ENCODE measurements around the gene SARS1.
A peak's percentile ranks its signal among the peaks of the same experiment; 100 is the strongest.

SARS1 gene

GRCh38 chr1:109263597-109264378 lies 50.1 kb downstream of the SARS1 start:
- DNase-seq: peak; percentile 59

GRCh38 chr1:109264379-109264755 lies 50.6 kb downstream of the SARS1 start:
- DNase-seq: no peak

- no peak for DNase-seq
These were observed 51.3 kb downstream of the SARS1 start for GRCh38 chr1:109265016-109265415.

- no peak for DNase-seq
These were observed 52.1 kb downstream of the SARS1 start for GRCh38 chr1:109265741-109266330.

- DNase-seq: peak; percentile 59
These were observed 53.2 kb downstream of the SARS1 start for GRCh38 chr1:109266965-109267364.

GRCh38 chr1:109267743-109268300 lies 54.1 kb downstream of the SARS1 start:
- no peak for DNase-seq

- no peak for DNase-seq
These were observed 54.9 kb downstream of the SARS1 start for GRCh38 chr1:109268431-109269211.

GRCh38 chr1:109269212-109269980 lies 55.7 kb downstream of the SARS1 start:
- no peak for DNase-seq

GRCh38 chr1:109269981-109270622 lies 56.4 kb downstream of the SARS1 start:
- DNase-seq: no peak

GRCh38 chr1:109270623-109271317 lies 57.1 kb downstream of the SARS1 start:
- DNase-seq: no peak

- DNase-seq: no peak
These were observed 57.7 kb downstream of the SARS1 start for GRCh38 chr1:109271458-109271857.

GRCh38 chr1:109272021-109272799 lies 58.5 kb downstream of the SARS1 start:
- no peak for DNase-seq

- DNase-seq: no peak
These were observed 59.3 kb downstream of the SARS1 start for GRCh38 chr1:109272831-109273547.

- no peak for DNase-seq
These were observed 60.0 kb downstream of the SARS1 start for GRCh38 chr1:109273570-109274288.

GRCh38 chr1:109274533-109275476 lies 61.1 kb downstream of the SARS1 start:
- DNase-seq: peak; percentile 62

GRCh38 chr1:109275706-109276345 lies 62.1 kb downstream of the SARS1 start:
- peak; percentile 58 for DNase-seq

- DNase-seq: peak; percentile 51
These were observed 63.9 kb downstream of the SARS1 start for GRCh38 chr1:109277434-109278204.

All from fibroblast of skin of right quadriceps (primary cell).